DND-41 (cell line): ENCODE data around the gene DMC1.

Experiments
- EZH2 ChIP-seq: IDR thresholded peaks from 3 replicates; pipeline ENCODE4 v1.6.1; 2012; ENCODE audit warnings: borderline replicate concordance, low read depth, mild to moderate bottlenecking, moderate library complexity, low read length, inconsistent platforms; ENCODE audit not compliant: severe bottlenecking
- TF ChIP-seq, protein P1 (sequence below): IDR thresholded peaks from 2 replicates; pipeline ENCODE4 v1.5.1; 2012; ENCODE audit warnings: borderline replicate concordance, low read length, moderate library complexity, mild to moderate bottlenecking; ENCODE audit not compliant: poor library complexity, severe bottlenecking; ENCODE audit errors: extremely low read depth

DNA sequence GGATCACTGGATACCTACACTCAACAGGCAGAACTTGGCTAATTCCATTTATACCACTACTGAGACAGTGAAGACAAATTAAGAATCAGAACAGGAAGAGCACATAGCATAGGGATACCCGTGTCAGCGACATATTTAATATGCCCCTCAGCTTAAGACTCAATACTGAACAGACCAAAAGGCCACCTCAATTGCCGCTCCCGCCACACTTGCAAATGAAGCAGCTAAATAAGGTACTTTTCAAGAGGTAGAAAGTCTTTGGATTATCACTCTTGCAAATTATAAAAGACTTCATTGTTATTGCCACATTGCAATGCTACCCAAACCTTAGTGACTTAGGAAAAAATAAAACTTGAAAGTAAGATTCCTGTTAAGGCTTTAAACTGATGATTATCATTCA lies 67.0 kb downstream of the DMC1 start:
- no peak for TF ChIP-seq EZH2
- TF ChIP-seq, protein P1, sequence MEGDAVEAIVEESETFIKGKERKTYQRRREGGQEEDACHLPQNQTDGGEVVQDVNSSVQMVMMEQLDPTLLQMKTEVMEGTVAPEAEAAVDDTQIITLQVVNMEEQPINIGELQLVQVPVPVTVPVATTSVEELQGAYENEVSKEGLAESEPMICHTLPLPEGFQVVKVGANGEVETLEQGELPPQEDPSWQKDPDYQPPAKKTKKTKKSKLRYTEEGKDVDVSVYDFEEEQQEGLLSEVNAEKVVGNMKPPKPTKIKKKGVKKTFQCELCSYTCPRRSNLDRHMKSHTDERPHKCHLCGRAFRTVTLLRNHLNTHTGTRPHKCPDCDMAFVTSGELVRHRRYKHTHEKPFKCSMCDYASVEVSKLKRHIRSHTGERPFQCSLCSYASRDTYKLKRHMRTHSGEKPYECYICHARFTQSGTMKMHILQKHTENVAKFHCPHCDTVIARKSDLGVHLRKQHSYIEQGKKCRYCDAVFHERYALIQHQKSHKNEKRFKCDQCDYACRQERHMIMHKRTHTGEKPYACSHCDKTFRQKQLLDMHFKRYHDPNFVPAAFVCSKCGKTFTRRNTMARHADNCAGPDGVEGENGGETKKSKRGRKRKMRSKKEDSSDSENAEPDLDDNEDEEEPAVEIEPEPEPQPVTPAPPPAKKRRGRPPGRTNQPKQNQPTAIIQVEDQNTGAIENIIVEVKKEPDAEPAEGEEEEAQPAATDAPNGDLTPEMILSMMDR = no peak
